Liver (tissue), 9 donors: ENCODE results near the gene DPYSL4. TPM values are rescaled to one million over a fixed set of nuclear protein-coding genes. Genes with fewer than 3 reads are reported as not detected.

Source experiments
- DNase-seq: peaks from one replicate; pipeline ENCODE4 v3.0.0-alpha.2; 2017; ENCODE audit warnings: low spot score
- H3K27ac ChIP-seq, 2 donors: one replicate each; pipeline ENCODE4 v1.7.0; 2013; ENCODE audit warnings: inconsistent platforms in 2 of 2, low read length in 2 of 2, control low read depth in 1 of 2, low read depth in 1 of 2, mild to moderate bottlenecking in 1 of 2
- H3K27me3 ChIP-seq, 4 donors: one replicate each; pipeline versions ENCODE4 v1.6.1 to v1.7.0; 2013; ENCODE audit warnings: low read length in 3 of 4, inconsistent platforms in 1 of 4, mild to moderate bottlenecking in 1 of 4, moderate library complexity in 1 of 4; ENCODE audit not compliant: control insufficient read depth in 4 of 4, insufficient read depth in 4 of 4
- H3K36me3 ChIP-seq, 4 donors: one replicate each; pipeline versions ENCODE4 v1.6.1 to v1.7.0; 2013; ENCODE audit warnings: low read length in 3 of 4, mild to moderate bottlenecking in 3 of 4, low read depth in 1 of 4, moderate library complexity in 1 of 4; ENCODE audit not compliant: control insufficient read depth in 4 of 4, insufficient read depth in 3 of 4
- H3K4me1 ChIP-seq, 4 donors: one replicate each; pipeline versions ENCODE4 v1.6.1 to v1.7.0; 2013; ENCODE audit warnings: low read length in 3 of 4, mild to moderate bottlenecking in 3 of 4, moderate library complexity in 1 of 4; ENCODE audit not compliant: control insufficient read depth in 4 of 4, insufficient read depth in 4 of 4
- H3K4me3 ChIP-seq, 3 donors: one replicate each; pipeline versions ENCODE4 v1.6.1 to v1.7.0; 2013; ENCODE audit warnings: low read length in 3 of 3, control low read depth in 1 of 3, low read depth in 1 of 3, mild to moderate bottlenecking in 1 of 3
- H3K9ac ChIP-seq, 2 donors: one replicate each; pipeline ENCODE4 v1.7.0; 2013; ENCODE audit warnings: low read length in 2 of 2, mild to moderate bottlenecking in 2 of 2, moderate library complexity in 2 of 2, control low read depth in 1 of 2, low read depth in 1 of 2
- H3K9me3 ChIP-seq, 4 donors: one replicate each; pipeline versions ENCODE4 v1.6.1 to v1.7.0; 2013; ENCODE audit warnings: low read length in 3 of 4; ENCODE audit not compliant: control insufficient read depth in 4 of 4
- EGR1 ChIP-seq, 2 donors: IDR thresholded peaks; 2 replicates each; pipeline ENCODE4 v1.6.1; 2016 to 2018; ENCODE audit warnings: antibody characterized with exemption in 2 of 2, low read depth in 2 of 2
- FOXA1 ChIP-seq: IDR thresholded peaks from 2 replicates; pipeline ENCODE4 v1.6.1; 2016; ENCODE audit warnings: antibody characterized with exemption
- FOXA2 ChIP-seq: IDR thresholded peaks from 2 replicates; pipeline ENCODE4 v1.6.1; 2016; ENCODE audit warnings: antibody characterized with exemption
- GABPA ChIP-seq, 2 donors: IDR thresholded peaks in 1 of 2; conservative IDR thresholded peaks in 1 of 2; 2 replicates each; pipeline ENCODE4 v1.6.1; 2016; ENCODE audit warnings: antibody characterized with exemption in 2 of 2, mild to moderate bottlenecking in 1 of 2, moderate library complexity in 1 of 2
- HNF4A ChIP-seq, 2 donors: conservative IDR thresholded peaks; 2 replicates each; pipeline ENCODE4 v1.6.1; 2016; ENCODE audit warnings: antibody characterized with exemption in 2 of 2, mild to moderate bottlenecking in 2 of 2
- HNF4G ChIP-seq: IDR thresholded peaks from 2 replicates; pipeline ENCODE4 v1.6.1; 2016; ENCODE audit warnings: antibody characterized with exemption
- JUND ChIP-seq, 2 donors: IDR thresholded peaks; 2 replicates each; pipeline ENCODE4 v1.6.1; 2016; ENCODE audit warnings: antibody characterized with exemption in 2 of 2
- MAX ChIP-seq: IDR thresholded peaks from 2 replicates; pipeline ENCODE4 v1.6.1; 2016; ENCODE audit warnings: antibody characterized with exemption
- RAD21 ChIP-seq, 2 donors: IDR thresholded peaks; 2 replicates each; pipeline ENCODE4 v1.6.1; 2016; ENCODE audit warnings: antibody characterized with exemption in 2 of 2, mild to moderate bottlenecking in 2 of 2
- REST ChIP-seq: IDR thresholded peaks from 2 replicates; pipeline ENCODE4 v1.6.1; 2016; ENCODE audit warnings: antibody characterized with exemption, mild to moderate bottlenecking
- RXRA ChIP-seq, 2 donors: IDR thresholded peaks; 2 replicates each; pipeline ENCODE4 v1.6.1; 2017 to 2018; ENCODE audit warnings: antibody characterized with exemption in 2 of 2, mild to moderate bottlenecking in 1 of 2
- SP1 ChIP-seq: IDR thresholded peaks from 2 replicates; pipeline ENCODE4 v1.6.1; 2018; ENCODE audit warnings: antibody characterized with exemption, mild to moderate bottlenecking
- TAF1 ChIP-seq: conservative IDR thresholded peaks from 2 replicates; pipeline ENCODE4 v1.6.1; 2016; ENCODE audit warnings: antibody characterized with exemption, mild to moderate bottlenecking
- YY1 ChIP-seq: IDR thresholded peaks from 2 replicates; pipeline ENCODE4 v1.6.1; 2016; ENCODE audit warnings: antibody characterized with exemption, mild to moderate bottlenecking
- WGBS: extraction: QIAGEN DNeasy Blood & Tissue Kit; methylation state at CpG from one replicate; pipeline ENCODE4 v1.1.7; 2013; 5-methylcytosine and 5-hydroxymethylcytosine counted together
- polyA plus RNA-seq, 2 donors: library from polyadenylated mRNA; stranded (reverse) in 1 of 2; unstranded in 1 of 2; fragments of 200-250 nt in 1 of 2; fragments of >200 nt in 1 of 2; fragmentation: Nextera tagmentation in 1 of 2; extraction: Ambion mirVana in 1 of 2; gene quantifications; one replicate each; pipeline versions ENCODE4 v1.2.1 to v1.2.3, GENCODE V29; 2013 to 2015
- total RNA-seq, 2 donors: library from RNA; depleted of rRNA; stranded (reverse); fragments of >200 nt; gene quantifications; one replicate each; pipeline ENCODE4 v1.2.3, GENCODE V29; 2014
- TF ChIP-seq, protein P1 (sequence below): fragments of 150-350 bp; IDR thresholded peaks from 2 replicates; pipeline ENCODE4 v1.5.1; 2017; ENCODE audit warnings: improper control_type of control experiment, low read depth, low read length; ENCODE audit not compliant: missing input control
- donor health status: healthy.
- donor health status: healthy.
- donor health status: healthy.
- donor health status: healthy.
- donor health status: healthy.

Gene DPYSL4
- total and polyA plus RNA-seq, 4 donors, result 0.19 to 2.2 (median 0.26) TPM

GRCh38 chr10:132236161-132236560 lies 49.4 kb downstream of the DPYSL4 start:
- no peak overlapping the region for H3K27ac ChIP-seq
- 93% methylated on average over 21 of the region's 21 CpGs for WGBS
- no peaks in the 10 kb centered on the region for H3K27me3 ChIP-seq
- H3K36me3 ChIP-seq, result no peaks in the 10 kb centered on the region
- TF ChIP-seq GABPA (IDR thresholded peaks at IDR 0.05 in 1 of 2, conservative IDR thresholded peaks at IDR 0.05 in 1 of 2) (no peak), JUND (IDR thresholded peaks at IDR 0.05) (no peak), MAX (no peak), RXRA (IDR thresholded peaks at IDR 0.05) (no peak)
- DNase-seq, result no peak
- no peaks in the 10 kb centered on the region for H3K9me3 ChIP-seq
- no peaks in the 10 kb centered on the region for H3K4me1 ChIP-seq
- no peak overlapping the region for H3K9ac ChIP-seq
- H3K4me3 ChIP-seq, result no peak overlapping the region

GRCh38 chr10:132236881-132237280 lies 50.1 kb downstream of the DPYSL4 start:
- H3K27me3 ChIP-seq, result no peaks in the 10 kb centered on the region
- WGBS, result 93% methylated on average over 13 of the region's 13 CpGs
- no peaks in the 10 kb centered on the region for H3K4me1 ChIP-seq
- no peaks in the 10 kb centered on the region for H3K9me3 ChIP-seq
- H3K36me3 ChIP-seq, result no peaks in the 10 kb centered on the region
- DNase-seq, result no peak
- TF ChIP-seq REST, result no peak
- TF ChIP-seq RXRA (IDR thresholded peaks at IDR 0.05), result no peak
- TF ChIP-seq GABPA (IDR thresholded peaks at IDR 0.05 in 1 of 2, conservative IDR thresholded peaks at IDR 0.05 in 1 of 2), result no peak
- TF ChIP-seq RAD21 (IDR thresholded peaks at IDR 0.05), result no peak
- no peak for TF ChIP-seq SP1
- no peak for TF ChIP-seq YY1
- TF ChIP-seq EGR1 (IDR thresholded peaks at IDR 0.05; ENCODE audit: low read depth in 2 of 2), result no peak
- TF ChIP-seq FOXA1, result no peak
- TF ChIP-seq HNF4A (conservative IDR thresholded peaks at IDR 0.05), result no peak
- no peak for TF ChIP-seq HNF4G
- TF ChIP-seq MAX, result no peak
- TF ChIP-seq, protein P1, sequence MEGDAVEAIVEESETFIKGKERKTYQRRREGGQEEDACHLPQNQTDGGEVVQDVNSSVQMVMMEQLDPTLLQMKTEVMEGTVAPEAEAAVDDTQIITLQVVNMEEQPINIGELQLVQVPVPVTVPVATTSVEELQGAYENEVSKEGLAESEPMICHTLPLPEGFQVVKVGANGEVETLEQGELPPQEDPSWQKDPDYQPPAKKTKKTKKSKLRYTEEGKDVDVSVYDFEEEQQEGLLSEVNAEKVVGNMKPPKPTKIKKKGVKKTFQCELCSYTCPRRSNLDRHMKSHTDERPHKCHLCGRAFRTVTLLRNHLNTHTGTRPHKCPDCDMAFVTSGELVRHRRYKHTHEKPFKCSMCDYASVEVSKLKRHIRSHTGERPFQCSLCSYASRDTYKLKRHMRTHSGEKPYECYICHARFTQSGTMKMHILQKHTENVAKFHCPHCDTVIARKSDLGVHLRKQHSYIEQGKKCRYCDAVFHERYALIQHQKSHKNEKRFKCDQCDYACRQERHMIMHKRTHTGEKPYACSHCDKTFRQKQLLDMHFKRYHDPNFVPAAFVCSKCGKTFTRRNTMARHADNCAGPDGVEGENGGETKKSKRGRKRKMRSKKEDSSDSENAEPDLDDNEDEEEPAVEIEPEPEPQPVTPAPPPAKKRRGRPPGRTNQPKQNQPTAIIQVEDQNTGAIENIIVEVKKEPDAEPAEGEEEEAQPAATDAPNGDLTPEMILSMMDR, result no peak
- TF ChIP-seq TAF1, result no peak
- no peak for TF ChIP-seq JUND (IDR thresholded peaks at IDR 0.05)
- no peak for TF ChIP-seq FOXA2
- no peak overlapping the region for H3K27ac ChIP-seq
- no peak overlapping the region for H3K9ac ChIP-seq
- no peak overlapping the region for H3K4me3 ChIP-seq
